BLaER1 (cell line): Measurements from ENCODE around the gene EPSTI1.
"Not testable (repeated sequence)": the region's sequence is repeated elsewhere in the genome, so short reads cannot be mapped to it uniquely, and the experiment has no call there.

Source experiments
- H3K27ac ChIP-seq: shearing (Covaris generic); formaldehyde crosslinking; 2 replicates; pipeline ENCODE4 v1.8.1; 2022
- H3K27me3 ChIP-seq: shearing (Covaris generic); formaldehyde crosslinking; 2 replicates; pipeline ENCODE4 v1.8.1; 2022
- H3K36me3 ChIP-seq: shearing (Covaris generic); formaldehyde crosslinking; 2 replicates; pipeline ENCODE4 v1.8.1; 2022
- H3K4me1 ChIP-seq: shearing (Covaris generic); formaldehyde crosslinking; 2 replicates; pipeline ENCODE4 v1.8.1; 2022
- H3K4me2 ChIP-seq: shearing (Covaris generic); formaldehyde crosslinking; 2 replicates; pipeline ENCODE4 v1.8.1; 2022
- H3K4me3 ChIP-seq: shearing (Covaris generic); formaldehyde crosslinking; 2 replicates; pipeline ENCODE4 v1.8.1; 2022
- H3K9ac ChIP-seq: shearing (Covaris generic); formaldehyde crosslinking; 2 replicates; pipeline ENCODE4 v1.8.1; 2022
- H3K9me3 ChIP-seq: shearing (Covaris generic); formaldehyde crosslinking; 2 replicates; pipeline ENCODE4 v1.8.1; 2022
- H4K20me1 ChIP-seq: shearing (Covaris generic); formaldehyde crosslinking; 2 replicates; pipeline ENCODE4 v1.8.1; 2022
- Cebpa-rat ChIP-seq: shearing (Covaris generic); IDR thresholded peaks from 2 replicates; pipeline ENCODE4 v1.8.1; 2022

Gene EPSTI1

GRCh38 chr13:42992764-42993122, 702 bp upstream of the EPSTI1 start:
- peak overlapping the region; percentile 65 for H3K4me3 ChIP-seq
- H3K4me1 ChIP-seq: peaks cover 26% of the 10 kb centered on the region
- H3K9ac ChIP-seq: no peak overlapping the region
- H3K27me3 ChIP-seq: no peaks in the 10 kb centered on the region
- H3K27ac ChIP-seq: no peak overlapping the region
- no peaks in the 10 kb centered on the region for H3K9me3 ChIP-seq
- H3K36me3 ChIP-seq: no peaks in the 10 kb centered on the region
- no peaks in the 10 kb centered on the region for H4K20me1 ChIP-seq
- peak overlapping the region; percentile 93 for H3K4me2 ChIP-seq
- no peak for TF ChIP-seq Cebpa-rat

GRCh38 chr13:42991233-42991897, 676 bp downstream of the EPSTI1 start:
- Histone ChIP-seq H3K4me3 (peak overlapping the region; percentile 65), H3K4me2 (peak overlapping the region; percentile 93), H3K9ac (peak overlapping the region; percentile 42), H3K27ac (peak overlapping the region; percentile 42; the same call in 1 of the 2 replicates), H3K4me1 (peaks cover 26% of the 10 kb centered on the region)
- H3K36me3 ChIP-seq, H3K27me3 ChIP-seq, H4K20me1 ChIP-seq, H3K9me3 ChIP-seq: not testable (repeated sequence)

DNA sequence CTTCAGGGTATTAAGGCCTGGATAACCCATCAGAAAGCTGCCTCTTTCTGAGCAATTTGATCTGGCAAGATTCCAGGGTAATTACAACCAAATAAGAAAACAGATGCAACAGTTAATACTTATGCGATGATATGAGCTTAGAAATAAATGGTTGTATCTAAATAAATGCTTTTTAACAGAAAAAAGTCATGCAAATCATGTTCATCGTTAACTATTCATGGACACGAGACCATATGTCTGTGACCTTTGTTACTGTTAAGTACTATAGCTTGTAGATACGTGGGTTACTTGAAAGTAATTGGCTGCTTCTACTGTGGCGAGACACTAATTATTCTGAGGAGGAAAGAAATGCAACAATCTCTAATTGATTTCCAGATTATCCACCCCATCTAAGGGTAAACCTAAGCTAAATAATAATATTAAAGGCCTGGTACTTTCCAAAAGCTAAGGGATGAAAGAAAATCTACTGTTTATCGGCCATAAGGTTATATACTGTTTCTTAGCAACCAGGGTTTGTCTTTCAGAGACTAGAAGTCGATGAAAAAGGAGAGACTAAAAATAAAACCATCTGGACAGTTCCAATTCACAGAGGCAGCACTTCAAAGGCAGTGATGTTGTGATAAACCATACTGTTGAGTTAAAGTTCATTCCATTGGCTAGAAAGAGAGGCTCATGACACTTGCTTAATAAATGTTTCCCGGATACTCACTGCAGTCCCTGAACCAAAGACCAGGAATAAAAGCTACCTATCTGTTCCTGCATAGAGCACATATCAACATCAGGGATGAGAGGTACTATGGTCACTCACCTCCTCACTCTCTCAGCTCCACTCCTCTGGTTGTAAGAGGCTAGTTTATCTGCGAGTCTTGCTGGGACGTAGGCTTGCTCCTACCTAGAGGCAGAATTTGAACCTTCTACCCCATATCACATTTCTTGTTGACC, 1.5 kb downstream of the EPSTI1 start:
- H3K36me3 ChIP-seq: no peaks in the 10 kb centered on the region
- peak overlapping the region; percentile 93 for H3K4me2 ChIP-seq
- H3K4me3 ChIP-seq: no peak overlapping the region
- TF ChIP-seq Cebpa-rat: no peak
- H3K4me1 ChIP-seq: peaks cover 26% of the 10 kb centered on the region
- no peak overlapping the region for H3K27ac ChIP-seq
- no peaks in the 10 kb centered on the region for H3K27me3 ChIP-seq
- no peaks in the 10 kb centered on the region for H3K9me3 ChIP-seq
- no peak overlapping the region for H3K9ac ChIP-seq
- H4K20me1 ChIP-seq: no peaks in the 10 kb centered on the region

GRCh38 chr13:42986176-42986574, 5.9 kb downstream of the EPSTI1 start:
- Histone ChIP-seq H3K4me3 (no peak overlapping the region), H3K27ac (no peak overlapping the region), H3K9ac (no peak overlapping the region), H4K20me1 (no peaks in the 10 kb centered on the region), H3K9me3 (no peaks in the 10 kb centered on the region), H3K36me3 (no peaks in the 10 kb centered on the region), H3K4me1 (peaks cover 10% of the 10 kb centered on the region), H3K27me3 (no peaks in the 10 kb centered on the region), H3K4me2 (no peak overlapping the region)
- no peak for TF ChIP-seq Cebpa-rat

GRCh38 chr13:42985312-42986175, 6.5 kb downstream of the EPSTI1 start:
- Histone ChIP-seq H3K27me3 (no peaks in the 10 kb centered on the region), H3K27ac (no peak overlapping the region), H3K4me2 (no peak overlapping the region), H3K4me3 (no peak overlapping the region), H3K4me1 (peaks cover 4% of the 10 kb centered on the region), H3K9ac (no peak overlapping the region), H3K36me3 (no peaks in the 10 kb centered on the region), H3K9me3 (no peaks in the 10 kb centered on the region), H4K20me1 (no peaks in the 10 kb centered on the region)
- no peak for TF ChIP-seq Cebpa-rat

GRCh38 chr13:42984691-42985090, 7.3 kb downstream of the EPSTI1 start:
- no peaks in the 10 kb centered on the region for H3K9me3 ChIP-seq
- no peak for TF ChIP-seq Cebpa-rat
- H3K4me3 ChIP-seq: no peak overlapping the region
- no peak overlapping the region for H3K4me2 ChIP-seq
- H3K27me3 ChIP-seq: no peaks in the 10 kb centered on the region
- H4K20me1 ChIP-seq: no peaks in the 10 kb centered on the region
- H3K27ac ChIP-seq: no peak overlapping the region
- no peaks in the 10 kb centered on the region for H3K36me3 ChIP-seq
- H3K4me1 ChIP-seq: no peaks in the 10 kb centered on the region
- H3K9ac ChIP-seq: no peak overlapping the region

DNA sequence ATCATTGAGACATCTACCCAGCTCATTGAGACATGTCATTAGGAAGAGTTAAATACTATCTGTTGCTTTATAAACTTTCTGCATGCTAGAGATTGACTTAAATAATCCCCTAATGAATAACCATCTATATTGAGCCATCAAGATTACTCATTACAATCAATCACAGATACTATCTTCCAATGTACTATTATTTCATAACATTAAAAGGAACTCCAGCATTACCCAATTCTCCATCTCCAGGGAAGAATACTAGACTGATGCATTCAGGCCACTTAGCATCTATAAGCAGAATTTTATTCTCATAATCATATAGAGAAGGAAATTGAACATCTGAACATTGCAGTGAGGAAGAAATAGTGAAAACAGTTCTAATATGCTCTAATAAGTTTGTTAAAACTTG, 8.0 kb downstream of the EPSTI1 start:
- H3K27me3 ChIP-seq: no peaks in the 10 kb centered on the region
- no peaks in the 10 kb centered on the region for H4K20me1 ChIP-seq
- no peak for TF ChIP-seq Cebpa-rat
- H3K9ac ChIP-seq: no peak overlapping the region
- H3K4me1 ChIP-seq: no peaks in the 10 kb centered on the region
- H3K4me2 ChIP-seq: no peak overlapping the region
- H3K4me3 ChIP-seq: no peak overlapping the region
- H3K36me3 ChIP-seq: no peaks in the 10 kb centered on the region
- no peak overlapping the region for H3K27ac ChIP-seq
- H3K9me3 ChIP-seq: no peaks in the 10 kb centered on the region

DNA sequence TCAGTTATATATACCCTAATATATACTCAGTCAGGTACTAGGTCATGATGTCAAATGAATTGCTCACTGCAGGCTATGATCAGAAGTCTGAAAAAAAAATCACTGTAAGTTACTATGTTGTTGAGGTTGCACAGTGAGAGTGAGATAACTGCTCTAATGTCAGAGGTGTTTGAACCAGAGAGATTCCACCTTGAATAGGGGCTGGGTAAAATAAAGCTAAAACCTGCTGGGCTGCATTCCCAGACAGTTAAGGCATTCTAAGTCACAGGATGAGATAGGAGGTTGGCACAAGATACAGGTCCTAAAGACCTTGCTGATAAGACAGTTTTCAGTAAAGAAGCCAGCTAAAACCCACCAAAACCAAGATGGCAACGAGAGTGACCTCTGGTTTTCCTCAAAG, 10.2 kb downstream of the EPSTI1 start:
- no peak overlapping the region for H3K27ac ChIP-seq
- H3K36me3 ChIP-seq: no peaks in the 10 kb centered on the region
- TF ChIP-seq Cebpa-rat: no peak
- H3K4me2 ChIP-seq: no peak overlapping the region
- no peak overlapping the region for H3K9ac ChIP-seq
- H4K20me1 ChIP-seq: no peaks in the 10 kb centered on the region
- H3K4me1 ChIP-seq: no peaks in the 10 kb centered on the region
- H3K27me3 ChIP-seq: no peaks in the 10 kb centered on the region
- H3K9me3 ChIP-seq: peaks cover 5% of the 10 kb centered on the region; the same call in 1 of the 2 replicates
- no peak overlapping the region for H3K4me3 ChIP-seq

- peaks cover 5% of the 10 kb centered on the region; the same call in 1 of the 2 replicates for H3K9me3 ChIP-seq
- H4K20me1 ChIP-seq: no peaks in the 10 kb centered on the region
- no peak for TF ChIP-seq Cebpa-rat
- no peak overlapping the region for H3K27ac ChIP-seq
- no peak overlapping the region for H3K4me2 ChIP-seq
- H3K4me1 ChIP-seq: no peaks in the 10 kb centered on the region
- H3K4me3 ChIP-seq: no peak overlapping the region
- H3K9ac ChIP-seq: no peak overlapping the region
- no peaks in the 10 kb centered on the region for H3K27me3 ChIP-seq
- H3K36me3 ChIP-seq: no peaks in the 10 kb centered on the region
These were observed 10.7 kb downstream of the EPSTI1 start for GRCh38 chr13:42981317-42981716.
